ENCODE results near the gene AATF. TPM values are rescaled to one million over a fixed set of nuclear protein-coding genes. Genes with fewer than 3 reads are reported as not detected.

Gene AATF
- total and polyA plus RNA-seq, 11 donors: 15.2 to 51.6 (median 28.9) TPM

- Histone ChIP-seq H3K36me3 (peaks cover 0 to 41% (median 36%) of the 10 kb centered on the region in 9 donors), H3K27me3 (peaks cover 18 to 35% (median 31%) of the 10 kb centered on the region in 9 donors), H3K27ac (peak overlapping the region; percentile 33 to 95 (median 84)), H3K4me3 (peak overlapping the region; percentile 63 to 99 (median 86)), H3K4me1 (peaks cover 0 to 28% (median 18%) of the 10 kb centered on the region in 12 donors), H3K9me3 (no peaks in the 10 kb centered on the region)
- DNase-seq (no peak), ATAC-seq (peak in 3 of 4 donors; percentile 6 to 49 (median 49))
- WGBS, 4 donors: 14 to 21% (median 18%) methylated on average over 9 of the region's 9 CpGs
- TF ChIP-seq POLR2A (IDR thresholded peaks at IDR 0.05) (no peak), CTCF (IDR thresholded peaks at IDR 0.05) (no peak)
- intact Hi-C loops (cut with DNase I): loop anchor here in 1 of 10 donors (10.0 kb wide), 1 partner anchor 355 kb away; the partner anchor contains the start of gene DHRS11
Measured at GRCh38 chr17:36949461-36949927, 740 bp downstream of the AATF start.

GRCh38 chr17:36950027-36950426 is 1.3 kb downstream of the AATF start:
- TF ChIP-seq CTCF (IDR thresholded peaks at IDR 0.05) (no peak), POLR2A (IDR thresholded peaks at IDR 0.05) (no peak)
- Histone ChIP-seq H3K27me3 (peaks cover 13 to 29% (median 25%) of the 10 kb centered on the region in 9 donors), H3K36me3 (peaks cover 0 to 47% (median 41%) of the 10 kb centered on the region in 9 donors), H3K27ac (no peak overlapping the region), H3K9me3 (no peaks in the 10 kb centered on the region), H3K4me1 (peaks cover 0 to 28% (median 18%) of the 10 kb centered on the region in 12 donors), H3K4me3 (peak overlapping the region in 9 of 12 donors; percentile 63 to 96 (median 88))
- no peak for ATAC-seq
- WGBS, 4 donors: 69 to 73% (median 70%) methylated on average over 8 of the region's 8 CpGs
- intact Hi-C loops (cut with DNase I): no loop called here
- no peak for DNase-seq

GRCh38 chr17:36951084-36951789 is 2.5 kb downstream of the AATF start:
- DNase-seq: no peak
- no peak for ATAC-seq
- Histone ChIP-seq H3K27ac (no peak overlapping the region), H3K9me3 (no peaks in the 10 kb centered on the region), H3K4me3 (no peak overlapping the region), H3K27me3 (peaks cover 3 to 17% (median 13%) of the 10 kb centered on the region in 9 donors), H3K4me1 (peaks cover 0 to 28% (median 18%) of the 10 kb centered on the region in 12 donors), H3K36me3 (peaks cover 0 to 59% (median 53%) of the 10 kb centered on the region in 9 donors)
- intact Hi-C loops (cut with DNase I): no loop called here
- WGBS, 4 donors: 96 to 97% (median 96%) methylated on average over 5 of the region's 5 CpGs
- TF ChIP-seq CTCF (IDR thresholded peaks at IDR 0.05) (no peak), POLR2A (IDR thresholded peaks at IDR 0.05) (no peak)

DNA sequence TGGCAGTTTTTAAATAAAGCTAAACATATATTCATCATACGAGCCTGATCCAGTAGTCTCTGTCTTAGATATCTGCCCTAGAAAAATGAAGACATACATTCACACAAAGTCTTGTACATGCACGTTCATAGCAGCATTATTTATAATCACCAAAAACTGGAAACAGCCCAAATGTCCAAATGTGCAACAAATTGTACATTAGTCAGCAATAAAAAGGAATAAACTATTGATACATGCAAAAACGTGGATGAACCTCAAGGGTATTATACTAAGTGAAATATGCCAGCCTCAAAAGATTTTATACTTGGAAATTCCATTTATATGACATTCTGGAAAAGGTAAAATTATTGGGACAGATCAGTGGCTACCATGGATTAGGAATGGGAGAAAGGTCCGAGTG is 22.8 kb downstream of the AATF start:
- DNase-seq (no peak), ATAC-seq (no peak)
- Histone ChIP-seq H3K9me3 (no peaks in the 10 kb centered on the region), H3K36me3 (peaks cover 0 to 33% (median 0%) of the 10 kb centered on the region in 9 donors), H3K4me1 (peaks cover 0 to 7% (median 0%) of the 10 kb centered on the region in 12 donors), H3K27me3 (no peaks in the 10 kb centered on the region), H3K4me3 (no peak overlapping the region), H3K27ac (no peak overlapping the region)
- WGBS, 4 donors: 86 to 89% (median 88%) methylated on average over 4 of the region's 4 CpGs
- intact Hi-C loops (cut with DNase I): no loop called here
- TF ChIP-seq POLR2A (IDR thresholded peaks at IDR 0.05): no peak
- no peak for TF ChIP-seq CTCF (IDR thresholded peaks at IDR 0.05)
